Liver (tissue), 9 donors: ENCODE data around the gene CUX1. TPM values are rescaled to one million over a fixed set of nuclear protein-coding genes. Genes with fewer than 3 reads are reported as not detected.

ENCODE experiments used
- DNase-seq: peaks from one replicate; pipeline ENCODE4 v3.0.0-alpha.2; 2017; ENCODE audit warnings: low spot score
- H3K27ac ChIP-seq, 2 donors: one replicate each; pipeline ENCODE4 v1.7.0; 2013; ENCODE audit warnings: inconsistent platforms in 2 of 2, low read length in 2 of 2, control low read depth in 1 of 2, low read depth in 1 of 2, mild to moderate bottlenecking in 1 of 2
- H3K27me3 ChIP-seq, 4 donors: one replicate each; pipeline versions ENCODE4 v1.6.1 to v1.7.0; 2013; ENCODE audit warnings: low read length in 3 of 4, inconsistent platforms in 1 of 4, mild to moderate bottlenecking in 1 of 4, moderate library complexity in 1 of 4; ENCODE audit not compliant: control insufficient read depth in 4 of 4, insufficient read depth in 4 of 4
- H3K36me3 ChIP-seq, 4 donors: one replicate each; pipeline versions ENCODE4 v1.6.1 to v1.7.0; 2013; ENCODE audit warnings: low read length in 3 of 4, mild to moderate bottlenecking in 3 of 4, low read depth in 1 of 4, moderate library complexity in 1 of 4; ENCODE audit not compliant: control insufficient read depth in 4 of 4, insufficient read depth in 3 of 4
- H3K4me1 ChIP-seq, 4 donors: one replicate each; pipeline versions ENCODE4 v1.6.1 to v1.7.0; 2013; ENCODE audit warnings: low read length in 3 of 4, mild to moderate bottlenecking in 3 of 4, moderate library complexity in 1 of 4; ENCODE audit not compliant: control insufficient read depth in 4 of 4, insufficient read depth in 4 of 4
- H3K4me3 ChIP-seq, 3 donors: one replicate each; pipeline versions ENCODE4 v1.6.1 to v1.7.0; 2013; ENCODE audit warnings: low read length in 3 of 3, control low read depth in 1 of 3, low read depth in 1 of 3, mild to moderate bottlenecking in 1 of 3
- H3K9ac ChIP-seq, 2 donors: one replicate each; pipeline ENCODE4 v1.7.0; 2013; ENCODE audit warnings: low read length in 2 of 2, mild to moderate bottlenecking in 2 of 2, moderate library complexity in 2 of 2, control low read depth in 1 of 2, low read depth in 1 of 2
- H3K9me3 ChIP-seq, 4 donors: one replicate each; pipeline versions ENCODE4 v1.6.1 to v1.7.0; 2013; ENCODE audit warnings: low read length in 3 of 4; ENCODE audit not compliant: control insufficient read depth in 4 of 4
- EGR1 ChIP-seq, 2 donors: IDR thresholded peaks; 2 replicates each; pipeline ENCODE4 v1.6.1; 2016 to 2018; ENCODE audit warnings: antibody characterized with exemption in 2 of 2, low read depth in 2 of 2
- FOXA1 ChIP-seq: IDR thresholded peaks from 2 replicates; pipeline ENCODE4 v1.6.1; 2016; ENCODE audit warnings: antibody characterized with exemption
- FOXA2 ChIP-seq: IDR thresholded peaks from 2 replicates; pipeline ENCODE4 v1.6.1; 2016; ENCODE audit warnings: antibody characterized with exemption
- GABPA ChIP-seq, 2 donors: IDR thresholded peaks in 1 of 2; conservative IDR thresholded peaks in 1 of 2; 2 replicates each; pipeline ENCODE4 v1.6.1; 2016; ENCODE audit warnings: antibody characterized with exemption in 2 of 2, mild to moderate bottlenecking in 1 of 2, moderate library complexity in 1 of 2
- HNF4A ChIP-seq, 2 donors: conservative IDR thresholded peaks; 2 replicates each; pipeline ENCODE4 v1.6.1; 2016; ENCODE audit warnings: antibody characterized with exemption in 2 of 2, mild to moderate bottlenecking in 2 of 2
- HNF4G ChIP-seq: IDR thresholded peaks from 2 replicates; pipeline ENCODE4 v1.6.1; 2016; ENCODE audit warnings: antibody characterized with exemption
- JUND ChIP-seq, 2 donors: IDR thresholded peaks; 2 replicates each; pipeline ENCODE4 v1.6.1; 2016; ENCODE audit warnings: antibody characterized with exemption in 2 of 2
- NR2F2 ChIP-seq: IDR thresholded peaks from 2 replicates; pipeline ENCODE4 v1.6.1; 2016; ENCODE audit warnings: antibody characterized with exemption
- RAD21 ChIP-seq, 2 donors: IDR thresholded peaks; 2 replicates each; pipeline ENCODE4 v1.6.1; 2016; ENCODE audit warnings: antibody characterized with exemption in 2 of 2, mild to moderate bottlenecking in 2 of 2
- RXRA ChIP-seq, 2 donors: IDR thresholded peaks; 2 replicates each; pipeline ENCODE4 v1.6.1; 2017 to 2018; ENCODE audit warnings: antibody characterized with exemption in 2 of 2, mild to moderate bottlenecking in 1 of 2
- SP1 ChIP-seq: IDR thresholded peaks from 2 replicates; pipeline ENCODE4 v1.6.1; 2018; ENCODE audit warnings: antibody characterized with exemption, mild to moderate bottlenecking
- TAF1 ChIP-seq: conservative IDR thresholded peaks from 2 replicates; pipeline ENCODE4 v1.6.1; 2016; ENCODE audit warnings: antibody characterized with exemption, mild to moderate bottlenecking
- YY1 ChIP-seq: IDR thresholded peaks from 2 replicates; pipeline ENCODE4 v1.6.1; 2016; ENCODE audit warnings: antibody characterized with exemption, mild to moderate bottlenecking
- WGBS: extraction: QIAGEN DNeasy Blood & Tissue Kit; methylation state at CpG from one replicate; pipeline ENCODE4 v1.1.7; 2013; 5-methylcytosine and 5-hydroxymethylcytosine counted together
- polyA plus RNA-seq, 2 donors: library from polyadenylated mRNA; stranded (reverse) in 1 of 2; unstranded in 1 of 2; fragments of 200-250 nt in 1 of 2; fragments of >200 nt in 1 of 2; fragmentation: Nextera tagmentation in 1 of 2; extraction: Ambion mirVana in 1 of 2; gene quantifications; one replicate each; pipeline versions ENCODE4 v1.2.1 to v1.2.3, GENCODE V29; 2013 to 2015
- total RNA-seq, 2 donors: library from RNA; depleted of rRNA; stranded (reverse); fragments of >200 nt; gene quantifications; one replicate each; pipeline ENCODE4 v1.2.3, GENCODE V29; 2014
- TF ChIP-seq, protein P1 (sequence below): IDR thresholded peaks from 2 replicates; pipeline ENCODE4 v1.6.1; 2016; ENCODE audit warnings: antibody characterized with exemption
- TF ChIP-seq, protein P2 (sequence below): fragments of 150-350 bp; IDR thresholded peaks from 2 replicates; pipeline ENCODE4 v1.5.1; 2017; ENCODE audit warnings: improper control_type of control experiment, low read depth, low read length; ENCODE audit not compliant: missing input control
- TF ChIP-seq, protein P3 (sequence below): IDR thresholded peaks from 2 replicates; pipeline ENCODE4 v1.6.1; 2016; ENCODE audit warnings: antibody characterized with exemption, mild to moderate bottlenecking
- TF ChIP-seq, protein P4 (sequence below): IDR thresholded peaks from 2 replicates; pipeline ENCODE4 v1.6.1; 2016; ENCODE audit warnings: antibody characterized with exemption
- TF ChIP-seq, protein P5 (sequence below): IDR thresholded peaks from 2 replicates; pipeline ENCODE4 v1.6.1; 2016; ENCODE audit warnings: antibody characterized with exemption
- donor health status: healthy.
- donor health status: healthy.
- donor health status: healthy.
- donor health status: healthy.
- donor health status: healthy.

The CUX1 gene
- total and polyA plus RNA-seq, 4 donors = 18.6 to 40.6 (median 21.4) TPM

DNA sequence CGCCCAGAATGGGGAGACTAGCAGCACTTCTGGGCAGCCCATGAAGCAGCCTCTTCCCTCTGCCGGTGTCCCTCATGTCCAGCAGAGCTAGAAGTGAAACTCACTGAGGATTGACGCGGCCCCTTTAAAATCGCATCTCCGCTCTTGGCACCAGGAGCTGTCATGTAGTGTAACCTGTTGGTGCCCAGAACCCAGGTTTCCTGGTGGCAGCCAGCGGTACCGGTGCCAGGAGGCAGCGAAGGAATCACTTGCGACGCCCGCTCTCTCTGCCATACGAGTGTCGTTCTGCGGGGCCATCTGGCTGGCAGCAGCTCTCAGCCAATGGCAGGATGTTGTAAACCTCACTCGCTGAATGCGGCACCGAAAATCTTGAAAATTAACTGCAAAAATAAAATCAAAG is 82.7 kb downstream of the CUX1 start:
- Histone ChIP-seq H3K36me3 (no peaks in the 10 kb centered on the region), H3K27me3 (no peaks in the 10 kb centered on the region), H3K4me3 (no peak overlapping the region), H3K4me1 (peaks cover 0 to 2% (median 0%) of the 10 kb centered on the region in 4 donors), H3K27ac (no peak overlapping the region), H3K9ac (no peak overlapping the region), H3K9me3 (no peaks in the 10 kb centered on the region)
- DNase-seq = no peak
- TF ChIP-seq FOXA2 (no peak), YY1 (no peak), FOXA1 (no peak), HNF4G (no peak), SP1 (no peak), EGR1 (IDR thresholded peaks at IDR 0.05; ENCODE audit: low read depth in 2 of 2) (no peak), GABPA (IDR thresholded peaks at IDR 0.05 in 1 of 2, conservative IDR thresholded peaks at IDR 0.05 in 1 of 2) (no peak), RXRA (IDR thresholded peaks at IDR 0.05) (no peak), RAD21 (IDR thresholded peaks at IDR 0.05) (no peak), TAF1 (no peak), NR2F2 (no peak), HNF4A (conservative IDR thresholded peaks at IDR 0.05) (no peak), JUND (IDR thresholded peaks at IDR 0.05) (no peak)
- TF ChIP-seq, protein P1, sequence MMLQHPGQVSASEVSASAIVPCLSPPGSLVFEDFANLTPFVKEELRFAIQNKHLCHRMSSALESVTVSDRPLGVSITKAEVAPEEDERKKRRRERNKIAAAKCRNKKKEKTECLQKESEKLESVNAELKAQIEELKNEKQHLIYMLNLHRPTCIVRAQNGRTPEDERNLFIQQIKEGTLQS = no peak
- TF ChIP-seq, protein P2, sequence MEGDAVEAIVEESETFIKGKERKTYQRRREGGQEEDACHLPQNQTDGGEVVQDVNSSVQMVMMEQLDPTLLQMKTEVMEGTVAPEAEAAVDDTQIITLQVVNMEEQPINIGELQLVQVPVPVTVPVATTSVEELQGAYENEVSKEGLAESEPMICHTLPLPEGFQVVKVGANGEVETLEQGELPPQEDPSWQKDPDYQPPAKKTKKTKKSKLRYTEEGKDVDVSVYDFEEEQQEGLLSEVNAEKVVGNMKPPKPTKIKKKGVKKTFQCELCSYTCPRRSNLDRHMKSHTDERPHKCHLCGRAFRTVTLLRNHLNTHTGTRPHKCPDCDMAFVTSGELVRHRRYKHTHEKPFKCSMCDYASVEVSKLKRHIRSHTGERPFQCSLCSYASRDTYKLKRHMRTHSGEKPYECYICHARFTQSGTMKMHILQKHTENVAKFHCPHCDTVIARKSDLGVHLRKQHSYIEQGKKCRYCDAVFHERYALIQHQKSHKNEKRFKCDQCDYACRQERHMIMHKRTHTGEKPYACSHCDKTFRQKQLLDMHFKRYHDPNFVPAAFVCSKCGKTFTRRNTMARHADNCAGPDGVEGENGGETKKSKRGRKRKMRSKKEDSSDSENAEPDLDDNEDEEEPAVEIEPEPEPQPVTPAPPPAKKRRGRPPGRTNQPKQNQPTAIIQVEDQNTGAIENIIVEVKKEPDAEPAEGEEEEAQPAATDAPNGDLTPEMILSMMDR = no peak
- TF ChIP-seq, protein P3, sequence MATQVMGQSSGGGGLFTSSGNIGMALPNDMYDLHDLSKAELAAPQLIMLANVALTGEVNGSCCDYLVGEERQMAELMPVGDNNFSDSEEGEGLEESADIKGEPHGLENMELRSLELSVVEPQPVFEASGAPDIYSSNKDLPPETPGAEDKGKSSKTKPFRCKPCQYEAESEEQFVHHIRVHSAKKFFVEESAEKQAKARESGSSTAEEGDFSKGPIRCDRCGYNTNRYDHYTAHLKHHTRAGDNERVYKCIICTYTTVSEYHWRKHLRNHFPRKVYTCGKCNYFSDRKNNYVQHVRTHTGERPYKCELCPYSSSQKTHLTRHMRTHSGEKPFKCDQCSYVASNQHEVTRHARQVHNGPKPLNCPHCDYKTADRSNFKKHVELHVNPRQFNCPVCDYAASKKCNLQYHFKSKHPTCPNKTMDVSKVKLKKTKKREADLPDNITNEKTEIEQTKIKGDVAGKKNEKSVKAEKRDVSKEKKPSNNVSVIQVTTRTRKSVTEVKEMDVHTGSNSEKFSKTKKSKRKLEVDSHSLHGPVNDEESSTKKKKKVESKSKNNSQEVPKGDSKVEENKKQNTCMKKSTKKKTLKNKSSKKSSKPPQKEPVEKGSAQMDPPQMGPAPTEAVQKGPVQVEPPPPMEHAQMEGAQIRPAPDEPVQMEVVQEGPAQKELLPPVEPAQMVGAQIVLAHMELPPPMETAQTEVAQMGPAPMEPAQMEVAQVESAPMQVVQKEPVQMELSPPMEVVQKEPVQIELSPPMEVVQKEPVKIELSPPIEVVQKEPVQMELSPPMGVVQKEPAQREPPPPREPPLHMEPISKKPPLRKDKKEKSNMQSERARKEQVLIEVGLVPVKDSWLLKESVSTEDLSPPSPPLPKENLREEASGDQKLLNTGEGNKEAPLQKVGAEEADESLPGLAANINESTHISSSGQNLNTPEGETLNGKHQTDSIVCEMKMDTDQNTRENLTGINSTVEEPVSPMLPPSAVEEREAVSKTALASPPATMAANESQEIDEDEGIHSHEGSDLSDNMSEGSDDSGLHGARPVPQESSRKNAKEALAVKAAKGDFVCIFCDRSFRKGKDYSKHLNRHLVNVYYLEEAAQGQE = no peak
- TF ChIP-seq, protein P4, sequence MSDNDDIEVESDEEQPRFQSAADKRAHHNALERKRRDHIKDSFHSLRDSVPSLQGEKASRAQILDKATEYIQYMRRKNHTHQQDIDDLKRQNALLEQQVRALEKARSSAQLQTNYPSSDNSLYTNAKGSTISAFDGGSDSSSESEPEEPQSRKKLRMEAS = no peak
- TF ChIP-seq, protein P5, sequence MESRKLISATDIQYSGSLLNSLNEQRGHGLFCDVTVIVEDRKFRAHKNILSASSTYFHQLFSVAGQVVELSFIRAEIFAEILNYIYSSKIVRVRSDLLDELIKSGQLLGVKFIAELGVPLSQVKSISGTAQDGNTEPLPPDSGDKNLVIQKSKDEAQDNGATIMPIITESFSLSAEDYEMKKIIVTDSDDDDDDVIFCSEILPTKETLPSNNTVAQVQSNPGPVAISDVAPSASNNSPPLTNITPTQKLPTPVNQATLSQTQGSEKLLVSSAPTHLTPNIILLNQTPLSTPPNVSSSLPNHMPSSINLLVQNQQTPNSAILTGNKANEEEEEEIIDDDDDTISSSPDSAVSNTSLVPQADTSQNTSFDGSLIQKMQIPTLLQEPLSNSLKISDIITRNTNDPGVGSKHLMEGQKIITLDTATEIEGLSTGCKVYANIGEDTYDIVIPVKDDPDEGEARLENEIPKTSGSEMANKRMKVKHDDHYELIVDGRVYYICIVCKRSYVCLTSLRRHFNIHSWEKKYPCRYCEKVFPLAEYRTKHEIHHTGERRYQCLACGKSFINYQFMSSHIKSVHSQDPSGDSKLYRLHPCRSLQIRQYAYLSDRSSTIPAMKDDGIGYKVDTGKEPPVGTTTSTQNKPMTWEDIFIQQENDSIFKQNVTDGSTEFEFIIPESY = no peak
- 97% methylated on average over 18 of the region's 18 CpGs for WGBS
